GM19025 (cell line): ENCODE results near the gene RGS1.
A peak's percentile ranks its signal among the peaks of the same experiment; 100 is the strongest.

Experiments used
- ATAC-seq: cut with Tn5 transposase; IDR thresholded peaks from one replicate; pipeline ENCODE4 v1.9.1; 2021; ENCODE audit warnings: mild to moderate bottlenecking, low read depth, moderate library complexity; ENCODE audit not compliant: unreplicated experiment

The RGS1 gene

GRCh38 chr1:192552760-192553191, 22.8 kb upstream of the RGS1 start:
- no peak for ATAC-seq

GRCh38 chr1:192553741-192554140, 21.8 kb upstream of the RGS1 start:
- no peak for ATAC-seq

- ATAC-seq = no peak
Measured at GRCh38 chr1:192554904-192555303, 20.7 kb upstream of the RGS1 start.

GRCh38 chr1:192555399-192555798, 20.2 kb upstream of the RGS1 start:
- ATAC-seq = no peak

- ATAC-seq = no peak
Measured at GRCh38 chr1:192557841-192558595, 17.6 kb upstream of the RGS1 start.

GRCh38 chr1:192559115-192560006, 16.2 kb upstream of the RGS1 start:
- peak; percentile 66 for ATAC-seq

- ATAC-seq = no peak
Measured at GRCh38 chr1:192561301-192561700, 14.3 kb upstream of the RGS1 start.

- no peak for ATAC-seq
Measured at GRCh38 chr1:192563129-192563528, 12.4 kb upstream of the RGS1 start.

GRCh38 chr1:192564099-192564498, 11.5 kb upstream of the RGS1 start:
- ATAC-seq = no peak

- ATAC-seq = no peak
Measured at GRCh38 chr1:192565946-192566345, 9.6 kb upstream of the RGS1 start.

GRCh38 chr1:192566657-192567056, 8.9 kb upstream of the RGS1 start:
- no peak for ATAC-seq

GRCh38 chr1:192568063-192568462, 7.5 kb upstream of the RGS1 start:
- no peak for ATAC-seq

GRCh38 chr1:192571668-192572067, 3.9 kb upstream of the RGS1 start:
- ATAC-seq = no peak

- ATAC-seq = no peak
Measured at GRCh38 chr1:192573499-192573898, 2.1 kb upstream of the RGS1 start.

- no peak for ATAC-seq
Measured at GRCh38 chr1:192574073-192574472, 1.5 kb upstream of the RGS1 start.

GRCh38 chr1:192576190-192577144, 894 bp downstream of the RGS1 start:
- no peak for ATAC-seq

GRCh38 chr1:192577145-192578140, 1.9 kb downstream of the RGS1 start:
- no peak for ATAC-seq

- ATAC-seq = no peak
Measured at GRCh38 chr1:192578144-192578909, 2.8 kb downstream of the RGS1 start.
